Measurements from ENCODE around the gene ST3GAL4. TPM values are rescaled to one million over a fixed set of nuclear protein-coding genes. Genes with fewer than 3 reads are reported as not detected.

ST3GAL4 gene
- total and polyA plus RNA-seq, 2 of the 8 experiments (the other 6 are each of a cell fraction or from before 2014, with no cell fraction given), result 15.6 to 20.0 TPM

GRCh38 chr11:126317432-126317755, 38.1 kb upstream of the ST3GAL4 start:
- Histone ChIP-seq H2BK12ac (ENCODE audit: low read depth, low read length) (no peak overlapping the region), H3K79me2 (ENCODE audit: control insufficient read depth in 1 of 2, insufficient read depth in 2 of 2, low read length in 2 of 2) (no peaks in the 10 kb centered on the region), H3K23ac (ENCODE audit: insufficient read length) (no peak overlapping the region), H3K4me2 (ENCODE audit: insufficient read depth in 1 of 2, low read depth in 2 of 2, low read length in 2 of 2) (no peak overlapping the region), H3K27me3 (replicated peaks in 1 of 4; ENCODE audit: control insufficient read depth in 3 of 4, extremely low read depth in 1 of 4, insufficient read depth in 3 of 4, low read length in 3 of 4) (no peaks in the 10 kb centered on the region), H2AK5ac (ENCODE audit: low read depth, low read length) (no peak overlapping the region), H3K9me3 (ENCODE audit: insufficient read depth in 2 of 2, low read depth in 1 of 2, low read length in 1 of 2) (no peaks in the 10 kb centered on the region), H3K14ac (ENCODE audit: insufficient read length) (no peak overlapping the region), H3K4me1 (replicated peaks in 1 of 4; ENCODE audit: control insufficient read depth in 3 of 4, insufficient read depth in 4 of 4, low read length in 3 of 4) (no peaks in the 10 kb centered on the region; a peak in 1 of 7 replicates), H3K27ac (ENCODE audit: low read depth, low read length) (no peak overlapping the region), H4K8ac (ENCODE audit: extremely low read depth, insufficient read depth, low read length) (no peak overlapping the region), H4K5ac (ENCODE audit: insufficient read length, low read depth, low read length) (no peak overlapping the region), H3K9ac (replicated peaks in 1 of 4; ENCODE audit: extremely low read depth in 1 of 4, low read depth in 3 of 4, low read length in 3 of 4) (no peak overlapping the region), H3K18ac (ENCODE audit: extremely low read depth, low read length) (no peak overlapping the region), H2BK15ac (ENCODE audit: low read length) (no peak overlapping the region), H3K23me2 (ENCODE audit: low read depth, low read length) (no peaks in the 10 kb centered on the region), H2BK5ac (ENCODE audit: low read depth, low read length) (no peak overlapping the region; the same call in 1 of the 2 replicates), H4K20me1 (replicated peaks in 1 of 2; ENCODE audit: control insufficient read depth in 1 of 2, insufficient read depth in 2 of 2, low read length in 2 of 2) (no peaks in the 10 kb centered on the region), H3K56ac (replicated peaks; ENCODE audit: insufficient read length, low read depth, low read length) (no peak overlapping the region), H2BK120ac (replicated peaks; ENCODE audit: low read depth, low read length) (no peak overlapping the region), H4K91ac (replicated peaks; ENCODE audit: insufficient read length, low read length) (no peak overlapping the region), H3K4me3 (ENCODE audit: extremely low read depth in 1 of 4, insufficient read depth in 2 of 4, low read depth in 3 of 4, low read length in 4 of 4) (no peak overlapping the region), H3K36me3 (ENCODE audit: control insufficient read depth in 2 of 4, insufficient read depth in 4 of 4, low read length in 3 of 4) (peaks cover 0 to 4% (median 0%) of the 10 kb centered on the region in 4 experiments; a peak in 1 of 8 replicates), H2BK20ac (ENCODE audit: low read length) (no peak overlapping the region), H2AFZ (ENCODE audit: low read length) (no peak overlapping the region), H3K4ac (replicated peaks; ENCODE audit: insufficient read length, low read depth, low read length) (no peak overlapping the region), H3K79me1 (ENCODE audit: low read depth, low read length) (peaks cover 2% of the 10 kb centered on the region; the same call in 1 of the 2 replicates)
- CTCF ChIA-PET (ENCODE audit: partially characterized antibody), result interaction anchor here (1.9 to 2.5 kb wide), 2 partner anchors 10 to 164 kb away, joined by 6 to 17 read pairs; no protein-coding TSS in a partner anchor
- POLR2A ChIA-PET (ENCODE audit: partially characterized antibody), result interaction anchor here (1.0 kb wide), 1 partner anchor 12 kb away, joined by 3 read pairs; no protein-coding TSS in a partner anchor
- no peak for DNase-seq (ENCODE audit: low read depth in 1 of 2, low spot score in 2 of 2)
- no peak for TF ChIP-seq CTBP2 (IDR thresholded peaks at IDR 0.05; ENCODE audit: borderline replicate concordance, insufficient read depth, insufficient read length, low read length)
- WGBS, 2 experiments (ENCODE audit: extremely low coverage in 1 of 2, insufficient coverage in 1 of 2, insufficient read length in 1 of 2, insufficient replicate concordance in 2 of 2, low coverage in 1 of 2, low lambda C conversion rate in 2 of 2, missing lambda C conversion rate in 1 of 2), result 87% methylated on average over 1 of the region's 1 CpG; no CpG with 5 or more reads in 1 of the 2 experiments
- FAIRE-seq, result no peak
